WERI-Rb-1 (cell line): Measurements from ENCODE around the gene KRT40.

Source experiments
- DNase-seq: peaks from one replicate; pipeline ENCODE4 v3.0.0-alpha.2; 2020
- H3K27ac ChIP-seq: fragments of 250-450 bp; sonication (Bioruptor Pico); 2 replicates; pipeline ENCODE4 v1.5.1; 2020; ENCODE audit warnings: mild to moderate bottlenecking, moderate library complexity
- H3K27me3 ChIP-seq: fragments of 250-450 bp; sonication (Bioruptor Pico); 2 replicates; pipeline ENCODE4 v1.5.1; 2021; ENCODE audit warnings: mild to moderate bottlenecking, low read depth, moderate library complexity; ENCODE audit not compliant: insufficient read depth, severe bottlenecking
- H3K36me3 ChIP-seq: fragments of 250-450 bp; sonication (Bioruptor Pico); 2 replicates; pipeline ENCODE4 v1.5.1; 2020; ENCODE audit warnings: mild to moderate bottlenecking, moderate library complexity
- H3K4me3 ChIP-seq: 2 replicates; pipeline ENCODE4 v1.5.1; 2011; ENCODE audit warnings: low read depth, mild to moderate bottlenecking, control low read depth, low read length
- H3K9me3 ChIP-seq: fragments of 250-450 bp; sonication (Bioruptor Pico); 2 replicates; pipeline ENCODE4 v1.5.1; 2021; ENCODE audit warnings: mild to moderate bottlenecking, moderate library complexity; ENCODE audit not compliant: severe bottlenecking
- CTCF ChIP-seq: IDR thresholded peaks from 2 replicates; pipeline ENCODE4 v1.5.1; 2011; ENCODE audit warnings: low read depth, mild to moderate bottlenecking, control low read depth, inconsistent platforms, low read length

KRT40 gene

GRCh38 chr17:40935624-40936023, 48.5 kb downstream of the KRT40 start:
- H3K36me3 ChIP-seq: no peaks in the 10 kb centered on the region
- TF ChIP-seq CTCF: no peak
- no peak for DNase-seq
- H3K9me3 ChIP-seq: no peaks in the 10 kb centered on the region
- no peak overlapping the region for H3K27ac ChIP-seq
- H3K4me3 ChIP-seq: no peak overlapping the region
- H3K27me3 ChIP-seq: peaks cover 2% of the 10 kb centered on the region

GRCh38 chr17:40932608-40933007, 51.5 kb downstream of the KRT40 start:
- Histone ChIP-seq H3K36me3 (no peaks in the 10 kb centered on the region), H3K9me3 (no peaks in the 10 kb centered on the region), H3K27ac (no peak overlapping the region), H3K4me3 (no peak overlapping the region), H3K27me3 (peaks cover 2% of the 10 kb centered on the region)
- DNase-seq: no peak
- TF ChIP-seq CTCF: no peak

GRCh38 chr17:40931311-40931710, 52.8 kb downstream of the KRT40 start:
- no peaks in the 10 kb centered on the region for H3K36me3 ChIP-seq
- no peaks in the 10 kb centered on the region for H3K9me3 ChIP-seq
- H3K27ac ChIP-seq: no peak overlapping the region
- H3K27me3 ChIP-seq: peaks cover 2% of the 10 kb centered on the region
- TF ChIP-seq CTCF: no peak
- DNase-seq: no peak
- H3K4me3 ChIP-seq: no peak overlapping the region
